Measurements from ENCODE around the gene ASPRV1.

DNA sequence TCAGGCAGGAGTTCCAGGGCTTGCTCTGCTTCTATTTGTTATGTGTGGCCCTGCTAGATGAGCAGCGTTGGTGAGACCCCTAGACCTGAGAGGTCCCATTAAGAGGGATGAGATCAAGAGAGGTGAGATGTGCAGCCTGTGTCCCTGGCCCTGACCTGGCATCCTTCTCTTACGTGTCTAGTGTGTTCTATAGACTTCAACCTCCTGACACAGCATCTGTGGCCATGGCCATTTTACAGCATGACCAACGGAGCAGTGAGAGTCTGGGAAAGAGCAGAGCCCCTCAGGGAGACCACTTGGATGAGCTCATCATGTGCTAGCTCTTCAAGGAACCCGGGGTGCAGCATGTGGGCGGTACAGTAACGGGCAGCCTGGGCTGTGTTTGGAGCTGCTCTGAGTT, 32.7 kb upstream of the ASPRV1 start:
- TF ChIP-seq, protein P1, sequence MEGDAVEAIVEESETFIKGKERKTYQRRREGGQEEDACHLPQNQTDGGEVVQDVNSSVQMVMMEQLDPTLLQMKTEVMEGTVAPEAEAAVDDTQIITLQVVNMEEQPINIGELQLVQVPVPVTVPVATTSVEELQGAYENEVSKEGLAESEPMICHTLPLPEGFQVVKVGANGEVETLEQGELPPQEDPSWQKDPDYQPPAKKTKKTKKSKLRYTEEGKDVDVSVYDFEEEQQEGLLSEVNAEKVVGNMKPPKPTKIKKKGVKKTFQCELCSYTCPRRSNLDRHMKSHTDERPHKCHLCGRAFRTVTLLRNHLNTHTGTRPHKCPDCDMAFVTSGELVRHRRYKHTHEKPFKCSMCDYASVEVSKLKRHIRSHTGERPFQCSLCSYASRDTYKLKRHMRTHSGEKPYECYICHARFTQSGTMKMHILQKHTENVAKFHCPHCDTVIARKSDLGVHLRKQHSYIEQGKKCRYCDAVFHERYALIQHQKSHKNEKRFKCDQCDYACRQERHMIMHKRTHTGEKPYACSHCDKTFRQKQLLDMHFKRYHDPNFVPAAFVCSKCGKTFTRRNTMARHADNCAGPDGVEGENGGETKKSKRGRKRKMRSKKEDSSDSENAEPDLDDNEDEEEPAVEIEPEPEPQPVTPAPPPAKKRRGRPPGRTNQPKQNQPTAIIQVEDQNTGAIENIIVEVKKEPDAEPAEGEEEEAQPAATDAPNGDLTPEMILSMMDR (IDR thresholded peaks at IDR 0.05; ENCODE audit: poor library complexity): no peak
- TF ChIP-seq EZH2 (IDR thresholded peaks at IDR 0.05; ENCODE audit: borderline replicate concordance): no peak
